Esophagus muscularis mucosa (tissue), 4 donors: ENCODE measurements around the gene CSH1. TPM values are rescaled to one million over a fixed set of nuclear protein-coding genes. Genes with fewer than 3 reads are reported as not detected.
"Not testable (repeated sequence)": the region's sequence is repeated elsewhere in the genome, so short reads cannot be mapped to it uniquely, and the experiment has no call there.

Experiments
- DNase-seq: peaks from one replicate; pipeline ENCODE4 v3.0.0-alpha.2; 2017; ENCODE audit errors: extremely low spot score
- H3K27ac ChIP-seq, 4 donors: fragments of 200-600 bp; sonication (generic); replicated peaks in 1 of 4; 1 replicate in 3 of 4; 2 replicates in 1 of 4; pipeline ENCODE4 v1.5.1; 2016 to 2019; ENCODE audit warnings: mild to moderate bottlenecking in 1 of 4
- H3K27me3 ChIP-seq, 4 donors: fragments of 200-600 bp; sonication (generic); one replicate each; pipeline versions ENCODE4 v1.5.1 to v1.6.0; 2016 to 2019
- H3K36me3 ChIP-seq, 4 donors: fragments of 200-600 bp; sonication (generic); one replicate each; pipeline ENCODE4 v1.5.1; 2016 to 2019
- H3K4me1 ChIP-seq, 4 donors: fragments of 200-600 bp; sonication (generic); one replicate each; pipeline ENCODE4 v1.5.1; 2016 to 2019
- H3K4me3 ChIP-seq, 4 donors: fragments of 200-600 bp; sonication (generic); 1 replicate in 2 of 4; 2 replicates in 2 of 4; pipeline ENCODE4 v1.5.1; 2016 to 2019; ENCODE audit warnings: mild to moderate bottlenecking in 4 of 4, moderate library complexity in 1 of 4
- H3K9me3 ChIP-seq, 4 donors: fragments of 200-600 bp; sonication (generic); 1 replicate in 3 of 4; 2 replicates in 1 of 4; pipeline ENCODE4 v1.5.1; 2016 to 2019
- CTCF ChIP-seq, 3 experiments: fragments of 200-600 bp in 2 of 3; fragments of 450-650 bp in 1 of 3; sonication (generic) in 2 of 3; IDR thresholded peaks; one replicate each; pipeline ENCODE4 v1.5.1; 2017 to 2019; ENCODE audit warnings: antibody characterized with exemption in 3 of 3, mild to moderate bottlenecking in 2 of 3, moderate library complexity in 1 of 3
- EP300 ChIP-seq: sonication (generic); formaldehyde crosslinking; IDR thresholded peaks from one replicate; pipeline ENCODE4 v1.6.1; 2017; ENCODE audit warnings: antibody characterized with exemption
- POLR2A ChIP-seq: fragments of 450-650 bp; IDR thresholded peaks from one replicate; pipeline ENCODE4 v1.6.1; 2017; ENCODE audit warnings: antibody characterized with exemption, moderate library complexity, mild to moderate bottlenecking, low read depth
- POLR2AphosphoS5 ChIP-seq, 2 donors: sonication (generic); formaldehyde crosslinking; IDR thresholded peaks; one replicate each; pipeline ENCODE4 v1.6.1; 2017; ENCODE audit warnings: antibody characterized with exemption in 2 of 2
- WGBS: methylation state at CpG from one replicate; pipeline ENCODE4 v1.1.5; 2018; 5-methylcytosine and 5-hydroxymethylcytosine counted together
- intact Hi-C: fragments of 100-400 bp; cut with DNase I; formaldehyde crosslinking; loops from one replicate; pipeline ENCODE4 v1.15.1; 2023
- total RNA-seq, 4 donors: library from RNA; depleted of rRNA; stranded (reverse); fragments of >200 nt; gene quantifications; one replicate each; pipeline versions ENCODE4 v1.1.0 to v1.2.1, GENCODE V29; 2016

CSH1 gene
- total RNA-seq, 4 donors from 2014 or later: not detected

- no peak for DNase-seq
- TF ChIP-seq POLR2AphosphoS5 (IDR thresholded peaks at IDR 0.05): no peak
- no peak for TF ChIP-seq EP300
- no peak for TF ChIP-seq POLR2A
- TF ChIP-seq CTCF (IDR thresholded peaks at IDR 0.05): no peak
- Histone ChIP-seq H3K9me3 (no peaks in the 10 kb centered on the region), H3K27me3 (peaks cover 0 to 14% (median 0%) of the 10 kb centered on the region in 4 donors), H3K4me1 (peaks cover 0 to 5% (median 0%) of the 10 kb centered on the region in 4 donors), H3K36me3 (no peaks in the 10 kb centered on the region), H3K27ac (no peak overlapping the region), H3K4me3 (no peak overlapping the region)
- intact Hi-C loops: loop anchor here (10.0 kb wide), 2 partner anchors 225 to 375 kb away; partner anchors contain the start of gene ERN1
- 80% methylated on average over 8 of the region's 14 CpGs for WGBS
Measured at GRCh38 chr17:63910096-63910495, 13.7 kb upstream of the CSH1 start.

- H3K4me1 ChIP-seq, H3K36me3 ChIP-seq, H3K9me3 ChIP-seq, H3K27ac ChIP-seq, H3K4me3 ChIP-seq, intact Hi-C loops, DNase-seq: not testable (repeated sequence)
- 91% methylated on average over 9 of the region's 10 CpGs for WGBS
- H3K27me3 ChIP-seq: peaks cover 0 to 14% (median 0%) of the 10 kb centered on the region in 4 donors
Measured at GRCh38 chr17:63909586-63909985, 13.2 kb upstream of the CSH1 start.

- H3K4me3 ChIP-seq, H3K27ac ChIP-seq, H3K4me1 ChIP-seq, H3K9me3 ChIP-seq, intact Hi-C loops, H3K36me3 ChIP-seq, DNase-seq: not testable (repeated sequence)
- peaks cover 0 to 14% (median 0%) of the 10 kb centered on the region in 4 donors for H3K27me3 ChIP-seq
- WGBS: 51% methylated on average over 12 of the region's 12 CpGs
Measured at GRCh38 chr17:63907161-63907778, 10.9 kb upstream of the CSH1 start.

GRCh38 chr17:63904796-63905195, 8.4 kb upstream of the CSH1 start:
- H3K27ac ChIP-seq, H3K4me3 ChIP-seq, H3K9me3 ChIP-seq, intact Hi-C loops, DNase-seq, H3K4me1 ChIP-seq, H3K27me3 ChIP-seq, H3K36me3 ChIP-seq: not testable (repeated sequence)
- WGBS: 95% methylated on average over 8 of the region's 8 CpGs

GRCh38 chr17:63903787-63904201, 7.4 kb upstream of the CSH1 start:
- H3K4me3 ChIP-seq, H3K9me3 ChIP-seq, intact Hi-C loops, DNase-seq, H3K4me1 ChIP-seq, H3K27me3 ChIP-seq, H3K27ac ChIP-seq, H3K36me3 ChIP-seq: not testable (repeated sequence)
- WGBS: 41% methylated on average over 5 of the region's 5 CpGs
- TF ChIP-seq CTCF (IDR thresholded peaks at IDR 0.05): peak; percentile 22 to 24 (median 23)

- 100% methylated on average over 2 of the region's 2 CpGs for WGBS
Measured at GRCh38 chr17:63901971-63902370, 5.6 kb upstream of the CSH1 start.

GRCh38 chr17:63898899-63899798, 2.8 kb upstream of the CSH1 start:
- H3K9me3 ChIP-seq, intact Hi-C loops, H3K36me3 ChIP-seq, H3K27me3 ChIP-seq, H3K4me3 ChIP-seq, H3K27ac ChIP-seq, DNase-seq, H3K4me1 ChIP-seq: not testable (repeated sequence)
- 92% methylated on average over 2 of the region's 6 CpGs for WGBS

More at GRCh38 chr17:63901971-63902370, 5.6 kb upstream of the CSH1 start:
- H3K4me1 ChIP-seq, H3K36me3 ChIP-seq, H3K27ac ChIP-seq, DNase-seq, H3K9me3 ChIP-seq, intact Hi-C loops, H3K27me3 ChIP-seq, H3K4me3 ChIP-seq: not testable (repeated sequence)

GRCh38 chr17:63894821-63895220, 1.6 kb downstream of the CSH1 start:
- H3K4me3 ChIP-seq, intact Hi-C loops, H3K4me1 ChIP-seq, H3K9me3 ChIP-seq, H3K36me3 ChIP-seq, H3K27me3 ChIP-seq, DNase-seq, H3K27ac ChIP-seq: not testable (repeated sequence)
- 86% methylated on average over 2 of the region's 10 CpGs for WGBS

- intact Hi-C loops, H3K4me3 ChIP-seq: not testable (repeated sequence)
- 77% methylated on average over 3 of the region's 3 CpGs for WGBS
Measured at GRCh38 chr17:63894021-63894420, 2.4 kb downstream of the CSH1 start.

GRCh38 chr17:63892316-63893037, 3.9 kb downstream of the CSH1 start:
- H3K4me1 ChIP-seq, H3K4me3 ChIP-seq, intact Hi-C loops, H3K9me3 ChIP-seq, H3K27me3 ChIP-seq, DNase-seq, H3K36me3 ChIP-seq, H3K27ac ChIP-seq: not testable (repeated sequence)
- WGBS: 65% methylated on average over 11 of the region's 11 CpGs

More at GRCh38 chr17:63894021-63894420, 2.4 kb downstream of the CSH1 start:
- not testable (repeated sequence) for H3K9me3 ChIP-seq, H3K27me3 ChIP-seq, H3K27ac ChIP-seq, H3K4me1 ChIP-seq, DNase-seq, H3K36me3 ChIP-seq
